GM18907 (cell line): Measurements from ENCODE around the gene MIOX.
A peak's percentile ranks its signal among the peaks of the same experiment; 100 is the strongest.

Experiments used
- ATAC-seq: cut with Tn5 transposase; IDR thresholded peaks from one replicate; pipeline ENCODE4 v1.9.1; 2021; ENCODE audit warnings: mild to moderate bottlenecking, moderate library complexity; ENCODE audit not compliant: unreplicated experiment

Gene MIOX

GRCh38 chr22:50454556-50455075, 32.0 kb upstream of the MIOX start:
- no peak for ATAC-seq

- no peak for ATAC-seq
Observed at GRCh38 chr22:50455201-50455600, 31.5 kb upstream of the MIOX start.

- no peak for ATAC-seq
Observed at GRCh38 chr22:50456026-50456425, 30.6 kb upstream of the MIOX start.

GRCh38 chr22:50456466-50457234, 30.0 kb upstream of the MIOX start:
- ATAC-seq: no peak

GRCh38 chr22:50459016-50459415, 27.6 kb upstream of the MIOX start:
- ATAC-seq: no peak

GRCh38 chr22:50459496-50460140, 27.0 kb upstream of the MIOX start:
- no peak for ATAC-seq

- ATAC-seq: no peak
Observed at GRCh38 chr22:50460938-50461337, 25.7 kb upstream of the MIOX start.

GRCh38 chr22:50461536-50461935, 25.1 kb upstream of the MIOX start:
- no peak for ATAC-seq

- no peak for ATAC-seq
Observed at GRCh38 chr22:50461979-50462540, 24.6 kb upstream of the MIOX start.

GRCh38 chr22:50463188-50463900, 23.3 kb upstream of the MIOX start:
- ATAC-seq: no peak

GRCh38 chr22:50464451-50464850, 22.2 kb upstream of the MIOX start:
- ATAC-seq: no peak

GRCh38 chr22:50465066-50465930, 21.4 kb upstream of the MIOX start:
- ATAC-seq: no peak

GRCh38 chr22:50467341-50467740, 19.3 kb upstream of the MIOX start:
- ATAC-seq: no peak

GRCh38 chr22:50467773-50468440, 18.8 kb upstream of the MIOX start:
- ATAC-seq: no peak

- no peak for ATAC-seq
Observed at GRCh38 chr22:50468626-50469025, 18.0 kb upstream of the MIOX start.

- ATAC-seq: peak; percentile 68
Observed at GRCh38 chr22:50469377-50470305, 17.0 kb upstream of the MIOX start.

- ATAC-seq: peak; percentile 1
Observed at GRCh38 chr22:50470491-50470890, 16.2 kb upstream of the MIOX start.

- no peak for ATAC-seq
Observed at GRCh38 chr22:50471197-50471847, 15.3 kb upstream of the MIOX start.
